Osteocyte (in vitro differentiated cells): ENCODE measurements around the gene NPPB. TPM values are rescaled to one million over a fixed set of nuclear protein-coding genes. Genes with fewer than 3 reads are reported as not detected.

ENCODE experiments used
- DNase-seq: peaks from one replicate; pipeline ENCODE4 v3.0.0; 2021; ENCODE audit warnings: mixed read lengths; ENCODE audit not compliant: unreplicated experiment; ENCODE audit errors: extremely low spot score
- H3K27ac Mint-ChIP-seq: one replicate; pipeline ENCODE4 v1.8.0; 2021; ENCODE audit warnings: mild to moderate bottlenecking, mixed read lengths; ENCODE audit not compliant: unreplicated experiment
- H3K27me3 Mint-ChIP-seq: one replicate; pipeline ENCODE4 v1.8.0; 2021; ENCODE audit warnings: mixed read lengths; ENCODE audit not compliant: unreplicated experiment
- H3K36me3 Mint-ChIP-seq: one replicate; pipeline ENCODE4 v1.8.0; 2021; ENCODE audit warnings: mixed read lengths; ENCODE audit not compliant: unreplicated experiment
- H3K4me1 Mint-ChIP-seq: one replicate; pipeline ENCODE4 v1.8.0; 2021; ENCODE audit warnings: mixed read lengths; ENCODE audit not compliant: unreplicated experiment
- H3K4me3 Mint-ChIP-seq: one replicate; pipeline ENCODE4 v1.8.0; 2021; ENCODE audit warnings: mild to moderate bottlenecking, moderate library complexity, mixed read lengths; ENCODE audit not compliant: unreplicated experiment
- H3K9me3 Mint-ChIP-seq: one replicate; pipeline ENCODE4 v1.8.0; 2021; ENCODE audit warnings: mixed read lengths; ENCODE audit not compliant: unreplicated experiment
- CTCF ChIP-seq: fragments of 200-600 bp; sonication (generic); IDR thresholded peaks from 2 replicates; pipeline ENCODE4 v1.5.0; 2021; ENCODE audit warnings: antibody characterized with exemption, mild to moderate bottlenecking, moderate library complexity
- total RNA-seq: library from RNA; stranded (reverse); gene quantifications from 2 replicates; pipeline ENCODE4 v1.2.1, GENCODE V29; 2021

Gene NPPB
- total RNA-seq, 1 donor from 2014 or later = not detected

DNA sequence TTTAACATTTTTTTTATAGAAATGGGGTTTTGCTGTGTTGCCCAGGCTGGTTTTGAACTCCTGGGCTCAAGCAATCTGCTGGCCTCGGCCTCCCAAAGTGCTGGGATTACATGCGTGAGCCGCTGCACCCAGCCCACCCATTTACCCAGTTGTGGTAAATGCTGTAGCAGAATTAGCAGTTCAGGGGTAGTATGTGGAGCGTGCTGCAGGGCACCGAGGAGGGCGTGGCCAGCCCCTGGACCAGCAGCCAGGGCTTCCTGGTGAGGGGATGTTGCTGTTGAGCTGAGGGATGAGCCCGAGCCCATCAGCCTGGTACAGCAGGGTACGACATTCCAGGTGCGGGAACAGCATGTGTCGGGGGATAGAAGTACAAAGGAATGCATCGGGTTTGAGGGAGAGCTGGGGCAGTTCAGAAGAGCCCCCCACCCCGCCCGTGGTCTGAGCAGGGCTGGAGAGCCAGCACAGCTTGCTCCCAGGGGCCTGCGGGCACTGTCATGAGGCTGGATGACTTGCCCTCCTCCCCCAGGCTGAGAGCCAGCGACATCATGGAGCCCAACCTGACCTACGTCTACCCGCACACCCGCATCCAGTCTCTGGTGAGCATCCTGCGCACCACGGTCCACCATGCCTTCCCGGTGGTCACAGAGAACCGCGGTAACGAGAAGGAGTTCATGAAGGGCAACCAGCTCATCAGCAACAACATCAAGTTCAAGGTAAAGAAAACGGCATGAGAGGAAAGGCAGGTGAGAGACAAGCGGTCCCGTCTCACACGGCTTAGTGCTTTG lies 23.1 kb downstream of the NPPB start:
- H3K27me3 Mint-ChIP-seq = no peaks in the 10 kb centered on the region
- H3K4me3 Mint-ChIP-seq = no peak overlapping the region

GRCh38 chr1:11833900-11834299 lies 24.8 kb downstream of the NPPB start:
- no peak overlapping the region for H3K4me3 Mint-ChIP-seq
- H3K27me3 Mint-ChIP-seq = no peaks in the 10 kb centered on the region
- peaks cover 36% of the 10 kb centered on the region for H3K36me3 Mint-ChIP-seq
- no peaks in the 10 kb centered on the region for H3K9me3 Mint-ChIP-seq
- H3K27ac Mint-ChIP-seq = no peak overlapping the region
- no peak for DNase-seq
- TF ChIP-seq CTCF = no peak
- H3K4me1 Mint-ChIP-seq = peaks cover 3% of the 10 kb centered on the region

More for the DNA sequence above, 23.1 kb downstream of the NPPB start:
- no peak overlapping the region for H3K27ac Mint-ChIP-seq
- H3K4me1 Mint-ChIP-seq = peaks cover 3% of the 10 kb centered on the region
- no peak for TF ChIP-seq CTCF
- H3K36me3 Mint-ChIP-seq = peaks cover 32% of the 10 kb centered on the region
- no peak for DNase-seq
- no peaks in the 10 kb centered on the region for H3K9me3 Mint-ChIP-seq

DNA sequence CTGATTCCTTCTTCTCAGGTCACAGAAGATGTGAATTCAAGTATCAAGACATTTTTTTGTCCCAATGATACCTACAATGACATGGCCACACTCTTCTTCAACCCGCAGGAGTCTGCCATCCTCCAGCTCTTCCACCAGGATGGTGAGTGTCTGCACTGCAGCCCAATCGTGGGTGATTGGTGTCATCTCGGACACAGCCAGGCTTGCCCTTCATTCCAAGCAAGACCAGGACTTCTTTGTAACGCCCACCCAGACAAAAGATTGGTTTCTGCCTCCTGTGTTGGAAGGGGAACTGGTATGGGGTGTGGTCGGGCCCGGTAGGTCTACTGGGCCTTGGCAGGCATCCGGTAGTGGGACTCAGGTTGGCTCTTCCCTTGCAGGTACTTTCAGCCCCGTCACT lies 25.2 kb downstream of the NPPB start:
- Mint-ChIP-seq H3K4me1 (peaks cover 1% of the 10 kb centered on the region), H3K36me3 (peaks cover 36% of the 10 kb centered on the region), H3K4me3 (no peak overlapping the region), H3K27ac (no peak overlapping the region), H3K27me3 (no peaks in the 10 kb centered on the region), H3K9me3 (no peaks in the 10 kb centered on the region)
- TF ChIP-seq CTCF = no peak
- DNase-seq = no peak

DNA sequence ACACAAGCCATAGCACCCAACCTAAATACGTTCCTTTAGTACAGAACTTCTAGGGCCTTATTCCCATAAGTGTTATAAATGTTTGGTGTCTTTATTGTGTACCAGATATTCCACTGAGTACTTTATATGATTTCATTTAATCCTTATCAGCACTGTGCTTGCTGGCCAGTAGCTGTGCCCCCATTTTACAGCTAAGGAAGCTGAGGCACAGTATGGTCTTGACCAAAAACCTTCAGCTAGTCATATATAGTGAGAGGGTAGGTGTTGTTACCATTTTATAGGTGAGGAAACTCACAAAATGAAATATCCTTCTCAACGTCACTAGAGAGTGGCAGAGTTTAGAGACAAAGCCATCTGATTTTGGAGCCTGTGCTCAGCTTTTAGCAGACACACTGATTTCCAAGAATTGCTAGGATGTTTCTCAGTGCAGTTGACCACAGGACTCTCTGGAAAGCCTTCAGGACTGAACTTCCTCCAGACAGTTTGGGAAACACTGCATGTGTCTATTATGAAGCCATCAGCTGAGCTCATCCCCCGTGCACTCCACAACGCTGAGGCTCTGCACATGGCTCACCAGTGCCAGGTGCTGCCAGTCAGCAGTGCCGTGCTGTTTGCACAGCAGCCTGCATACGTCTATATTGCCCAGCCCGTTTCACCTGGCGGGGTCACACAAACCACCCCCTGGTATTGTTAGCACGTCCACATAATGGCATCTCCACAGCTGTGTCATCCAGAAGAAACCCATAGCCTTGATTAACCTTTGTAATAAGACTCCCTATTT lies 26.6 kb downstream of the NPPB start:
- no peak for TF ChIP-seq CTCF
- no peak overlapping the region for H3K27ac Mint-ChIP-seq

GRCh38 chr1:11828511-11828910 lies 30.2 kb downstream of the NPPB start:
- peaks cover 46% of the 10 kb centered on the region for H3K36me3 Mint-ChIP-seq
- no peaks in the 10 kb centered on the region for H3K27me3 Mint-ChIP-seq
- H3K4me3 Mint-ChIP-seq = no peak overlapping the region
- no peaks in the 10 kb centered on the region for H3K4me1 Mint-ChIP-seq
- no peaks in the 10 kb centered on the region for H3K9me3 Mint-ChIP-seq
- no peak overlapping the region for H3K27ac Mint-ChIP-seq
- no peak for TF ChIP-seq CTCF
- DNase-seq = no peak

More for the DNA sequence above, 26.6 kb downstream of the NPPB start:
- no peak for DNase-seq
- Mint-ChIP-seq H3K9me3 (no peaks in the 10 kb centered on the region), H3K4me1 (no peaks in the 10 kb centered on the region), H3K27me3 (no peaks in the 10 kb centered on the region), H3K36me3 (peaks cover 47% of the 10 kb centered on the region), H3K4me3 (no peak overlapping the region)
